ENCODE measurements around the gene PARD3B.

DNA sequence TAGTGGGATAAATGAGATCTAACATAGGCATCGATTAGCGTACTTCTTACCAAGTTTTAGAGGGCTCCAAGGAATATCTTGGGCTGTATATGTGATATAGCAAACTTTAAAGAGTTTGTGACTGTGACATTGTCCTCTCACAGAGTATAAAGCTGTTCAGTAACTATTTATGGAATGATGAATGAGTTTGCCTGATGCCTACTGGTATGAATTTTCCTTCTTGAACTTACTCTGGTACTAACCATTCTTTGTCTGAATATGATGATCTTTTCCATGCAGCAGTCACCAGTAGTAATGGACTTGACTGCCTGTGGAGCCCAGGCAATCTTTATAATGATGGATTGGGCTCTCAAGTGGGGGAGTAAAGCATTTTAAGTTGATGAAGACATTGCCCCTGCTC, 120.5 kb downstream of the PARD3B start:
- TF ChIP-seq, protein P1, sequence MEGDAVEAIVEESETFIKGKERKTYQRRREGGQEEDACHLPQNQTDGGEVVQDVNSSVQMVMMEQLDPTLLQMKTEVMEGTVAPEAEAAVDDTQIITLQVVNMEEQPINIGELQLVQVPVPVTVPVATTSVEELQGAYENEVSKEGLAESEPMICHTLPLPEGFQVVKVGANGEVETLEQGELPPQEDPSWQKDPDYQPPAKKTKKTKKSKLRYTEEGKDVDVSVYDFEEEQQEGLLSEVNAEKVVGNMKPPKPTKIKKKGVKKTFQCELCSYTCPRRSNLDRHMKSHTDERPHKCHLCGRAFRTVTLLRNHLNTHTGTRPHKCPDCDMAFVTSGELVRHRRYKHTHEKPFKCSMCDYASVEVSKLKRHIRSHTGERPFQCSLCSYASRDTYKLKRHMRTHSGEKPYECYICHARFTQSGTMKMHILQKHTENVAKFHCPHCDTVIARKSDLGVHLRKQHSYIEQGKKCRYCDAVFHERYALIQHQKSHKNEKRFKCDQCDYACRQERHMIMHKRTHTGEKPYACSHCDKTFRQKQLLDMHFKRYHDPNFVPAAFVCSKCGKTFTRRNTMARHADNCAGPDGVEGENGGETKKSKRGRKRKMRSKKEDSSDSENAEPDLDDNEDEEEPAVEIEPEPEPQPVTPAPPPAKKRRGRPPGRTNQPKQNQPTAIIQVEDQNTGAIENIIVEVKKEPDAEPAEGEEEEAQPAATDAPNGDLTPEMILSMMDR (IDR thresholded peaks at IDR 0.05; ENCODE audit: low read depth, low read length, poor library complexity, severe bottlenecking) = no peak
- no peak for TF ChIP-seq EZH2phosphoT487 (IDR thresholded peaks at IDR 0.05; ENCODE audit: borderline replicate concordance, low read length)
